GF-D8 (cell line): ENCODE data around the gene EBNA1BP2.
"Not testable (repeated sequence)": the region's sequence is repeated elsewhere in the genome, so short reads cannot be mapped to it uniquely, and the experiment has no call there.

Experiments used
- DNase-seq: peaks from one replicate; lab custom pipeline; 2025; lab: John Stamatoyannopoulos, UW

Gene EBNA1BP2

DNA sequence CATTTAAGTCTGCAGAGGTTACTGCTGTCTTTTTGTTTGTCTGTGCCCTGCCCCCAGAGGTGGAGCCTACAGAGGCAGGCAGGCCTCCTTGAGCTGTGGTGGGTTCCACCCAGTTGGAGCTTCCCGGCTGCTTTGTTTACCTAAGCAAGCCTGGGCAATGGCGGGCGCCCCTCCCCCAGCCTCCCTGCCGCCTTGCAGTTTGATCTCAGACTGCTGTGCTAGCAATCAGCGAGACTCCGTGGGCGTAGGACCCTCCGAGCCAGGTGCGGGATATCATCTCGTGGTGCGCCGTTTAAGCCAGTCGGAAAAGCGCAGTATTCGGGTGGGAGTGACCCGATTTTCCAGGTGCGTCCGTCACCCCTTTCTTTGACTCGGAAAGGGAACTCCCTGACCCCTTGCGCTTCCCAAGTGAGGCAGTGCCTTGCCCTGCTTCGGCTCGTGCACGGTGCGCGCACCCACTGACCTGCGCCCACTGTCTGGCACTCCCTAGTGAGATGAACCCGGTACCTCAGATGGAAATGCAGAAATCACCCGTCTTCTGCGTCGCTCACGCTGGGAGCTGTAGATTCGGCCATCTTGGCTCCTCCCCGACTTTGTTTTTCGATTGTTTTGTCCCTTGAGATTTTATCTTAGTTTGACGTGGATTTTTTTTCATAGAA is 52.0 kb downstream of the EBNA1BP2 start:
- DNase-seq, result not testable (repeated sequence)
